ENCODE results near the gene GMDS. TPM values are rescaled to one million over a fixed set of nuclear protein-coding genes. Genes with fewer than 3 reads are reported as not detected.

GMDS gene
- total RNA-seq, 1 donor from 2014 or later: 5.3 TPM

GRCh38 chr6:1820165-1820564, 425.2 kb downstream of the GMDS start:
- ATAC-seq: no peak
- DNase-seq (ENCODE audit: missing footprints): no peak
- intact Hi-C loops (cut with DNase I): no loop called here

- no peak for ATAC-seq
- intact Hi-C loops (cut with DNase I): loop anchor here (10.0 kb wide), 1 partner anchor 204 kb away; no protein-coding TSS in a partner anchor
- DNase-seq (ENCODE audit: missing footprints): no peak
These were observed 426.4 kb downstream of the GMDS start for GRCh38 chr6:1819007-1819406.

- ATAC-seq: no peak
- intact Hi-C loops (cut with DNase I): loop anchor here (10.0 kb wide), 1 partner anchor 202 kb away; no protein-coding TSS in a partner anchor
- DNase-seq (ENCODE audit: missing footprints): no peak
These were observed 428.2 kb downstream of the GMDS start for GRCh38 chr6:1817033-1817761.

GRCh38 chr6:1815827-1816452, 429.5 kb downstream of the GMDS start:
- DNase-seq (ENCODE audit: missing footprints) (no peak), ATAC-seq (no peak)
- intact Hi-C loops (cut with DNase I): loop anchor here (10.0 kb wide), 1 partner anchor 201 kb away; no protein-coding TSS in a partner anchor

- intact Hi-C loops (cut with DNase I): loop anchor here (10.0 kb wide), 1 partner anchor 199 kb away; no protein-coding TSS in a partner anchor
- ATAC-seq: no peak
These were observed 431.1 kb downstream of the GMDS start for GRCh38 chr6:1814279-1814678.

GRCh38 chr6:1812487-1812886, 432.9 kb downstream of the GMDS start:
- no peak for ATAC-seq
- no peak for DNase-seq (ENCODE audit: missing footprints)
- intact Hi-C loops (cut with DNase I): loop anchor here (10.0 kb wide), 1 partner anchor 198 kb away; no protein-coding TSS in a partner anchor

More at GRCh38 chr6:1814279-1814678, 431.1 kb downstream of the GMDS start:
- DNase-seq (ENCODE audit: missing footprints): no peak

GRCh38 chr6:1812034-1812433, 433.4 kb downstream of the GMDS start:
- intact Hi-C loops (cut with DNase I): loop anchor here (10.0 kb wide), 1 partner anchor 197 kb away; no protein-coding TSS in a partner anchor
- DNase-seq (ENCODE audit: missing footprints): no peak
- no peak for ATAC-seq

GRCh38 chr6:1810880-1811279, 434.5 kb downstream of the GMDS start:
- no peak for DNase-seq (ENCODE audit: missing footprints)
- intact Hi-C loops (cut with DNase I): loop anchor here (10.0 kb wide), 1 partner anchor 196 kb away; no protein-coding TSS in a partner anchor

GRCh38 chr6:1809291-1809988, 436.0 kb downstream of the GMDS start:
- intact Hi-C loops (cut with DNase I): no loop called here
- no peak for DNase-seq (ENCODE audit: missing footprints)
- ATAC-seq: no peak

More at GRCh38 chr6:1810880-1811279, 434.5 kb downstream of the GMDS start:
- ATAC-seq: no peak

GRCh38 chr6:1806935-1807334, 438.5 kb downstream of the GMDS start:
- no peak for DNase-seq (ENCODE audit: missing footprints)
- no peak for ATAC-seq
- intact Hi-C loops (cut with DNase I): no loop called here

- intact Hi-C loops (cut with DNase I): no loop called here
- ATAC-seq (no peak), DNase-seq (ENCODE audit: missing footprints) (no peak)
These were observed 442.7 kb downstream of the GMDS start for GRCh38 chr6:1802491-1803395.

GRCh38 chr6:1801401-1801800, 444.0 kb downstream of the GMDS start:
- intact Hi-C loops (cut with DNase I): no loop called here
- ATAC-seq: no peak
- DNase-seq (ENCODE audit: missing footprints): no peak

GRCh38 chr6:1800845-1801244, 444.6 kb downstream of the GMDS start:
- DNase-seq (ENCODE audit: missing footprints): no peak
- no peak for ATAC-seq
- intact Hi-C loops (cut with DNase I): no loop called here

- DNase-seq (ENCODE audit: missing footprints) (no peak), ATAC-seq (no peak)
- intact Hi-C loops (cut with DNase I): no loop called here
These were observed 446.5 kb downstream of the GMDS start for GRCh38 chr6:1798965-1799325.

GRCh38 chr6:1798303-1798964, 447.0 kb downstream of the GMDS start:
- intact Hi-C loops (cut with DNase I): no loop called here

GRCh38 chr6:1797801-1798200, 447.6 kb downstream of the GMDS start:
- DNase-seq (ENCODE audit: missing footprints) (no peak), ATAC-seq (no peak)
- intact Hi-C loops (cut with DNase I): no loop called here

More at GRCh38 chr6:1798303-1798964, 447.0 kb downstream of the GMDS start:
- no peak for DNase-seq (ENCODE audit: missing footprints)
- no peak for ATAC-seq

GRCh38 chr6:1796706-1797529, 448.5 kb downstream of the GMDS start:
- ATAC-seq: no peak
- DNase-seq (ENCODE audit: missing footprints): no peak
- intact Hi-C loops (cut with DNase I): no loop called here

Measured in Right ventricle myocardium inferior (tissue), 1 donor.